Loucy (cell line): ENCODE results near the gene CERS6.

Source experiments
- EZH2phosphoT487 ChIP-seq: fragments of 200-600 bp; IDR thresholded peaks from 2 replicates; pipeline ENCODE4 v1.6.1; 2018; ENCODE audit warnings: antibody characterized with exemption, mild to moderate bottlenecking, moderate library complexity, borderline replicate concordance
- TF ChIP-seq, protein P1 (sequence below): fragments of 200-600 bp; sonication (generic); conservative IDR thresholded peaks from 2 replicates; pipeline ENCODE4 v1.5.1; 2014; ENCODE audit warnings: mild to moderate bottlenecking, antibody characterized with exemption, low read length

- TF ChIP-seq, protein P1, sequence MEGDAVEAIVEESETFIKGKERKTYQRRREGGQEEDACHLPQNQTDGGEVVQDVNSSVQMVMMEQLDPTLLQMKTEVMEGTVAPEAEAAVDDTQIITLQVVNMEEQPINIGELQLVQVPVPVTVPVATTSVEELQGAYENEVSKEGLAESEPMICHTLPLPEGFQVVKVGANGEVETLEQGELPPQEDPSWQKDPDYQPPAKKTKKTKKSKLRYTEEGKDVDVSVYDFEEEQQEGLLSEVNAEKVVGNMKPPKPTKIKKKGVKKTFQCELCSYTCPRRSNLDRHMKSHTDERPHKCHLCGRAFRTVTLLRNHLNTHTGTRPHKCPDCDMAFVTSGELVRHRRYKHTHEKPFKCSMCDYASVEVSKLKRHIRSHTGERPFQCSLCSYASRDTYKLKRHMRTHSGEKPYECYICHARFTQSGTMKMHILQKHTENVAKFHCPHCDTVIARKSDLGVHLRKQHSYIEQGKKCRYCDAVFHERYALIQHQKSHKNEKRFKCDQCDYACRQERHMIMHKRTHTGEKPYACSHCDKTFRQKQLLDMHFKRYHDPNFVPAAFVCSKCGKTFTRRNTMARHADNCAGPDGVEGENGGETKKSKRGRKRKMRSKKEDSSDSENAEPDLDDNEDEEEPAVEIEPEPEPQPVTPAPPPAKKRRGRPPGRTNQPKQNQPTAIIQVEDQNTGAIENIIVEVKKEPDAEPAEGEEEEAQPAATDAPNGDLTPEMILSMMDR = no peak
- TF ChIP-seq EZH2phosphoT487 = no peak
These were observed 34.2 kb downstream of the CERS6 start for GRCh38 chr2:168490015-168490874.
